K562 (cell line): ENCODE results near the gene RPRD1B.

Experiments
- BRCA1 ChIP-seq, 2 experiments: fragments of 450-650 bp in 1 of 2; sonication (generic) in 1 of 2; formaldehyde crosslinking in 1 of 2; IDR thresholded peaks; 2 replicates each; pipeline versions ENCODE4 v1.5.0 to v1.6.1; 2017 to 2020; ENCODE audit warnings: mild to moderate bottlenecking in 1 of 2, missing genetic modification reagents in 1 of 2
- FOS ChIP-seq: IDR thresholded peaks from 3 replicates; pipeline ENCODE4 v1.6.1; 2011; ENCODE audit not compliant: insufficient read length; ENCODE audit errors: extremely low read depth
- TF ChIP-seq, protein P1 (sequence below): sonication (generic); formaldehyde crosslinking; IDR thresholded peaks from 2 replicates; pipeline ENCODE4 v1.8.0; 2023; ENCODE audit warnings: mild to moderate bottlenecking, missing genetic modification reagents

DNA sequence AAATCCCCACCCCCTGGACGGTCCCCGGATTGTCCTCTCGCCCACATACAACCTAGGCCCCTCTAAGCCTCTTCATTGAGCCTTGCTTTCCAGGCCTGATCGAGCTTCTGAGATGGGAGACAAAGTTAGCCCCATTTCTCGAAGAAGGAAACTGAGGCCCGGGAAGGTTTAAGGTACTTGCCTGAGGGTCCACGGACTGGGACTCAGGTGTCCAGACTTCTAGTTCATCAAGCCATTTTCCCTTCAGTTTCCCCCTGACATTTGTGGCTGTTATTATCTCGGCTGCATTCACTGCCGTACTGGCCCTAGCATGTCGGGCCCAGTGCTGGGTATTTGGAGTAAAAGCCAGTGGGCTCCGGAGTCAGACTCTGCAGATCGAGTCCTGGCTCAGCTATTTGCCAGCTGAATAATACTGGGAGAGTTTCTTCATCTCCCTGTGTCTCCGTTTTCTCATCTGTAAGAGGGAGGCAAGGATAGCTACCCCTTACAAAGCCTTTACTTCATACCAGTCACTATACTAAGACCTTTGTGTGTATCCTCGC is 633 bp downstream of the RPRD1B start:
- TF ChIP-seq BRCA1 (IDR thresholded peaks at IDR 0.05) (no peak), BRCA1 (CRISPR knock-in tag; IDR thresholded peaks at IDR 0.05) (no peak), FOS (no peak)
- TF ChIP-seq, protein P1, sequence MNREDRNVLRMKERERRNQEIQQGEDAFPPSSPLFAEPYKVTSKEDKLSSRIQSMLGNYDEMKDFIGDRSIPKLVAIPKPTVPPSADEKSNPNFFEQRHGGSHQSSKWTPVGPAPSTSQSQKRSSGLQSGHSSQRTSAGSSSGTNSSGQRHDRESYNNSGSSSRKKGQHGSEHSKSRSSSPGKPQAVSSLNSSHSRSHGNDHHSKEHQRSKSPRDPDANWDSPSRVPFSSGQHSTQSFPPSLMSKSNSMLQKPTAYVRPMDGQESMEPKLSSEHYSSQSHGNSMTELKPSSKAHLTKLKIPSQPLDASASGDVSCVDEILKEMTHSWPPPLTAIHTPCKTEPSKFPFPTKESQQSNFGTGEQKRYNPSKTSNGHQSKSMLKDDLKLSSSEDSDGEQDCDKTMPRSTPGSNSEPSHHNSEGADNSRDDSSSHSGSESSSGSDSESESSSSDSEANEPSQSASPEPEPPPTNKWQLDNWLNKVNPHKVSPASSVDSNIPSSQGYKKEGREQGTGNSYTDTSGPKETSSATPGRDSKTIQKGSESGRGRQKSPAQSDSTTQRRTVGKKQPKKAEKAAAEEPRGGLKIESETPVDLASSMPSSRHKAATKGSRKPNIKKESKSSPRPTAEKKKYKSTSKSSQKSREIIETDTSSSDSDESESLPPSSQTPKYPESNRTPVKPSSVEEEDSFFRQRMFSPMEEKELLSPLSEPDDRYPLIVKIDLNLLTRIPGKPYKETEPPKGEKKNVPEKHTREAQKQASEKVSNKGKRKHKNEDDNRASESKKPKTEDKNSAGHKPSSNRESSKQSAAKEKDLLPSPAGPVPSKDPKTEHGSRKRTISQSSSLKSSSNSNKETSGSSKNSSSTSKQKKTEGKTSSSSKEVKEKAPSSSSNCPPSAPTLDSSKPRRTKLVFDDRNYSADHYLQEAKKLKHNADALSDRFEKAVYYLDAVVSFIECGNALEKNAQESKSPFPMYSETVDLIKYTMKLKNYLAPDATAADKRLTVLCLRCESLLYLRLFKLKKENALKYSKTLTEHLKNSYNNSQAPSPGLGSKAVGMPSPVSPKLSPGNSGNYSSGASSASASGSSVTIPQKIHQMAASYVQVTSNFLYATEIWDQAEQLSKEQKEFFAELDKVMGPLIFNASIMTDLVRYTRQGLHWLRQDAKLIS (CRISPR knock-in tag) = no peak; the same call in 1 of the 2 replicates
